Ascending aorta (tissue), 2 donors: ENCODE results near the gene PHOX2B. TPM values are rescaled to one million over a fixed set of nuclear protein-coding genes. Genes with fewer than 3 reads are reported as not detected.

Experiments used
- DNase-seq, 2 donors: peaks; one replicate each; pipeline ENCODE4 v3.0.0-alpha.2; 2019; ENCODE audit warnings: low spot score in 2 of 2
- H3K27ac ChIP-seq, 2 donors: fragments of 200-600 bp; sonication (generic); one replicate each; pipeline ENCODE4 v1.5.1; 2016 to 2017; ENCODE audit warnings: mild to moderate bottlenecking in 1 of 2
- H3K27me3 ChIP-seq: fragments of 200-600 bp; sonication (generic); one replicate; pipeline ENCODE4 v1.5.1; 2017
- H3K36me3 ChIP-seq, 2 donors: fragments of 200-600 bp; sonication (generic); one replicate each; pipeline ENCODE4 v1.5.1; 2016
- H3K4me1 ChIP-seq, 2 donors: fragments of 200-600 bp; sonication (generic); one replicate each; pipeline ENCODE4 v1.5.1; 2016 to 2017; ENCODE audit warnings: mild to moderate bottlenecking in 1 of 2
- H3K4me3 ChIP-seq, 2 donors: fragments of 200-600 bp; sonication (generic); one replicate each; pipeline ENCODE4 v1.5.1; 2016 to 2017; ENCODE audit warnings: mild to moderate bottlenecking in 1 of 2
- H3K9me3 ChIP-seq, 2 donors: fragments of 200-600 bp; sonication (generic); one replicate each; pipeline ENCODE4 v1.5.1; 2016
- intact Hi-C: fragments of 100-400 bp; cut with DNase I; formaldehyde crosslinking; loops from one replicate; pipeline ENCODE4 v1.15.1; 2023
- total RNA-seq: library from RNA; depleted of rRNA; stranded (reverse); fragments of >200 nt; gene quantifications from one replicate; pipeline ENCODE4 v1.1.0, GENCODE V29; 2016
- TF ChIP-seq, protein P1 (sequence below), 3 experiments: fragments of 200-600 bp in 2 of 3; fragments of 450-650 bp in 1 of 3; sonication (generic) in 2 of 3; IDR thresholded peaks; one replicate each; pipeline ENCODE4 v1.5.1; 2016 to 2019; ENCODE audit warnings: antibody characterized with exemption in 3 of 3, mild to moderate bottlenecking in 1 of 3, moderate library complexity in 1 of 3

PHOX2B gene
- total RNA-seq, 1 donor from 2014 or later = not detected

DNA sequence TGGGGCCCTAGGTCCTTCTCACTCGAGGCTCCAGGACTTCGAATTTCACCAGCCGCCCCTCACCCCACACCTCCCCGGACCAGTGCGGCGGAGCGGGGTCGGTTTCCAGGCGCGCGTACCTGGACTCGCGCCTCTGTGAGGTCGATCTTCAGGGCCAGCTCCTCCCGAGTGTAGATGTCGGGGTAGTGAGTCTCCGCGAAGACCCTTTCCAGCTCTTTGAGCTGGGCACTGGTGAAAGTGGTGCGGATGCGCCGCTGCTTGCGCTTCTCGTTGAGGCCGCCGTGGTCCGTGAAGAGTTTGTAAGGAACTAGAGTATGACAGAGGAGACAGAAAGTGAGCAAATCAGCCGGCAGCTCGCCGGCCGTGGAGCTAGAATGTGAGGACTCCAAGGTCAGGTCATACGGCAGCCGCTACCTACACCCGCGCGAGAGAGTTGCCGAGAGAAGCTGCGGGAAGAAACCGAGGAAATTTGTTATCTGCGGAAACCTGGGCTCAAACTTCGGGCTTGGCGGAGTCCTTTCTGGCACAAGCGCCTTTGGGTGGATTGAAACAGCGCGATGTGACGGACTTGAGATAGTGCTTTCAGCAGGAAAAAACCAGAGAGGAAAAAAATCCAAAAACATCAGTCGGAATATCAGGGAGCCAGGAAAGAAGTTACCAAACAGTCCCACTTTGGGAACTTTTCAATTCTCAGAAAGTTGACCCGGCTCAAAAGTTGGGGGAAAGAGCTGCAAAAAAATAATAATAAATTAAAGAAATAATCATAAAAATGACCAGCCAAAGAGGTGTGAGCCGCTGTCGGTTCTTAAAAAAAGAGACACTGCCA lies 1.1 kb downstream of the PHOX2B start:
- no peak for DNase-seq
- H3K27ac ChIP-seq = no peak overlapping the region
- H3K36me3 ChIP-seq = no peaks in the 10 kb centered on the region
- peaks cover 17% of the 10 kb centered on the region for H3K27me3 ChIP-seq
- TF ChIP-seq, protein P1, sequence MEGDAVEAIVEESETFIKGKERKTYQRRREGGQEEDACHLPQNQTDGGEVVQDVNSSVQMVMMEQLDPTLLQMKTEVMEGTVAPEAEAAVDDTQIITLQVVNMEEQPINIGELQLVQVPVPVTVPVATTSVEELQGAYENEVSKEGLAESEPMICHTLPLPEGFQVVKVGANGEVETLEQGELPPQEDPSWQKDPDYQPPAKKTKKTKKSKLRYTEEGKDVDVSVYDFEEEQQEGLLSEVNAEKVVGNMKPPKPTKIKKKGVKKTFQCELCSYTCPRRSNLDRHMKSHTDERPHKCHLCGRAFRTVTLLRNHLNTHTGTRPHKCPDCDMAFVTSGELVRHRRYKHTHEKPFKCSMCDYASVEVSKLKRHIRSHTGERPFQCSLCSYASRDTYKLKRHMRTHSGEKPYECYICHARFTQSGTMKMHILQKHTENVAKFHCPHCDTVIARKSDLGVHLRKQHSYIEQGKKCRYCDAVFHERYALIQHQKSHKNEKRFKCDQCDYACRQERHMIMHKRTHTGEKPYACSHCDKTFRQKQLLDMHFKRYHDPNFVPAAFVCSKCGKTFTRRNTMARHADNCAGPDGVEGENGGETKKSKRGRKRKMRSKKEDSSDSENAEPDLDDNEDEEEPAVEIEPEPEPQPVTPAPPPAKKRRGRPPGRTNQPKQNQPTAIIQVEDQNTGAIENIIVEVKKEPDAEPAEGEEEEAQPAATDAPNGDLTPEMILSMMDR (IDR thresholded peaks at IDR 0.05) = no peak
- no peak overlapping the region for H3K4me3 ChIP-seq
- no peaks in the 10 kb centered on the region for H3K9me3 ChIP-seq
- H3K4me1 ChIP-seq = no peaks in the 10 kb centered on the region
- intact Hi-C loops = no loop called here

- Histone ChIP-seq H3K4me3 (no peak overlapping the region), H3K27ac (no peak overlapping the region), H3K27me3 (peaks cover 17% of the 10 kb centered on the region), H3K9me3 (no peaks in the 10 kb centered on the region), H3K4me1 (no peaks in the 10 kb centered on the region), H3K36me3 (no peaks in the 10 kb centered on the region)
- DNase-seq = no peak
- TF ChIP-seq, protein P1 (IDR thresholded peaks at IDR 0.05) = no peak
- intact Hi-C loops = no loop called here
These were observed 1.9 kb downstream of the PHOX2B start for GRCh38 chr4:41746440-41747229.

DNA sequence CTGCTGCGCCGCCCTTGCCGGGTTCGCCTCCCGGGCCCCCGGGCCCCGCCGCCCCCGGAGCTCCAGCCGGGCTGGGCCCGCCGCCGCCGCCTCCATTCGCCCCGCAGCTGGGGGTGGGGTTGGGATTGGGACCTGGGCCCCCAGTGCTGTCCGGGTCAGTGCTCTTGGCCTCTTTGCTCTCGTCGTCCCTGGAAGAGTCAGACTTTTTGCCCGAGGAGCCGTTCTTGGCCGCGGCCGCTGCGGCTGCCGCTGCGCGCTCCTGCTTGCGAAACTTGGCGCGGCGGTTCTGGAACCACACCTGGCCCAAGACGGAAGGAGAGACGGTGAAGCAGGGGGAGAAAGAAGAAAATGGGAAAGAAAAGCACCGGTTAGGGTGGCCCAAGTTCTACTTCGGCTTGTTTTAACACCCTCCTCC lies 2.5 kb downstream of the PHOX2B start:
- Histone ChIP-seq H3K27ac (no peak overlapping the region), H3K4me1 (no peaks in the 10 kb centered on the region), H3K4me3 (peak overlapping the region in 1 of 2 donors; percentile 20), H3K27me3 (peaks cover 17% of the 10 kb centered on the region), H3K9me3 (no peaks in the 10 kb centered on the region), H3K36me3 (no peaks in the 10 kb centered on the region)
- TF ChIP-seq, protein P1 (IDR thresholded peaks at IDR 0.05) = no peak
- DNase-seq = no peak
- intact Hi-C loops = no loop called here

- no peak for DNase-seq
- intact Hi-C loops = no loop called here
- peaks cover 17% of the 10 kb centered on the region for H3K27me3 ChIP-seq
- H3K27ac ChIP-seq = no peak overlapping the region
- no peak overlapping the region for H3K4me3 ChIP-seq
- H3K9me3 ChIP-seq = no peaks in the 10 kb centered on the region
- H3K36me3 ChIP-seq = no peaks in the 10 kb centered on the region
- no peaks in the 10 kb centered on the region for H3K4me1 ChIP-seq
- TF ChIP-seq, protein P1 (IDR thresholded peaks at IDR 0.05) = no peak
These were observed 3.1 kb downstream of the PHOX2B start for GRCh38 chr4:41745292-41746024.

- no peak for DNase-seq
- intact Hi-C loops = no loop called here
- H3K27me3 ChIP-seq = peaks cover 17% of the 10 kb centered on the region
These were observed 3.8 kb downstream of the PHOX2B start for GRCh38 chr4:41744572-41745291.

More at GRCh38 chr4:41744572-41745291, 3.8 kb downstream of the PHOX2B start:
- Histone ChIP-seq H3K4me1 (no peaks in the 10 kb centered on the region), H3K9me3 (no peaks in the 10 kb centered on the region), H3K4me3 (no peak overlapping the region), H3K27ac (no peak overlapping the region), H3K36me3 (no peaks in the 10 kb centered on the region)
- TF ChIP-seq, protein P1 (IDR thresholded peaks at IDR 0.05) = no peak
